ENCODE measurements around the gene LST1.
A peak's percentile ranks its signal among the peaks of the same experiment; 100 is the strongest.

Gene LST1

GRCh38 chr6:31543639-31544038 lies 42.4 kb upstream of the LST1 start:
- TF ChIP-seq CTCF (IDR thresholded peaks at IDR 0.05): no peak
- H3K36me3 ChIP-seq: peaks cover 17% of the 10 kb centered on the region
- H3K4me3 ChIP-seq (ENCODE audit: low read depth in 1 of 2, low read length in 1 of 2): no peak overlapping the region
- no peaks in the 10 kb centered on the region for H3K27me3 ChIP-seq
- no peaks in the 10 kb centered on the region for H3K9me3 ChIP-seq
- peak overlapping the region; percentile 97 for H3K27ac ChIP-seq
- peaks cover 56 to 66% of the 10 kb centered on the region in 2 experiments for H3K4me1 ChIP-seq (ENCODE audit: control insufficient read depth in 1 of 2, insufficient read depth in 1 of 2, low read depth in 1 of 2, low read length in 1 of 2)

GRCh38 chr6:31544676-31545075 lies 41.4 kb upstream of the LST1 start:
- Histone ChIP-seq H3K9me3 (no peaks in the 10 kb centered on the region), H3K27me3 (no peaks in the 10 kb centered on the region), H3K27ac (no peak overlapping the region), H3K36me3 (peaks cover 6% of the 10 kb centered on the region), H3K4me1 (ENCODE audit: control insufficient read depth in 1 of 2, insufficient read depth in 1 of 2, low read depth in 1 of 2, low read length in 1 of 2) (peaks cover 55 to 62% of the 10 kb centered on the region in 2 experiments), H3K4me3 (ENCODE audit: low read depth in 1 of 2, low read length in 1 of 2) (no peak overlapping the region)
- no peak for TF ChIP-seq CTCF (IDR thresholded peaks at IDR 0.05)

GRCh38 chr6:31545291-31545690 lies 40.8 kb upstream of the LST1 start:
- H3K27ac ChIP-seq: no peak overlapping the region
- H3K4me1 ChIP-seq (ENCODE audit: control insufficient read depth in 1 of 2, insufficient read depth in 1 of 2, low read depth in 1 of 2, low read length in 1 of 2): peaks cover 49 to 56% of the 10 kb centered on the region in 2 experiments
- H3K27me3 ChIP-seq: no peaks in the 10 kb centered on the region
- no peak overlapping the region for H3K4me3 ChIP-seq (ENCODE audit: low read depth in 1 of 2, low read length in 1 of 2)
- TF ChIP-seq CTCF (IDR thresholded peaks at IDR 0.05): no peak
- H3K9me3 ChIP-seq: no peaks in the 10 kb centered on the region
- peaks cover under 1% of the 10 kb centered on the region for H3K36me3 ChIP-seq

DNA sequence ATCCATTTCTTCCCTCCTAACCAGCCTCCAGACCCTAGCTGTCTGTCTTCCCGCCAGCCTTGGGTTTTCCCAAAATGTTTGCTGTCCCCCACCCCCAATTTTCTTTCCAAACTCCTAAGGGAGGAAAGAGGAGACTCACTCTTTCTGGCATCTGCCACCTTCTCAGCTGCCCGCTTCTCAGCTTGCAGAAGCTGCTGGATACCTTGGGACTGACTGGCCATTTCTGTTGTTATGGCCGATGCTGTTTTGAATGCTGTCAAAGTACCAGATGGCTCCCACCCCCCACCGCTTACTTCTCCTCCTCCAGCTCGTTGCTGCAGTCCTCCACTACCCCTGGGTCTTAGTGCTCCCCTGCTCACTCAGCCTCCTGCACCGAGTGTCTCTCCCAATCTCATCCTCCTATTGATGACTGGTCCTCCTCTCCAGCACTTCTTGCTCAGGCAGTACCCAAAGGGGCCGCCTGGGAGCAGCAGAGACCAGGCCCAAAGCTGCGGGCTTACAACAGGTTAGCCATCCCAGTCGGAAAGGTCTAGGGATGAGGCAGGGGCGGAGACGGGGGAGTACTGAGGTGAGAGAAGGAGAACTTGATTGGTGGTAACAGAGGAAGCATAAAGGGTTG lies 39.6 kb upstream of the LST1 start, which contains the start of gene ATP6V1G2:
Gene ATP6V1G2, minus strand, starts transcription at position 270 of the 619 bp plus-strand sequence. Its CDS starts 49 bp downstream, at position 221.
- Histone ChIP-seq H3K36me3 (no peaks in the 10 kb centered on the region), H3K9me3 (no peaks in the 10 kb centered on the region), H3K4me1 (ENCODE audit: control insufficient read depth in 1 of 2, insufficient read depth in 1 of 2, low read depth in 1 of 2, low read length in 1 of 2) (peaks cover 49 to 53% of the 10 kb centered on the region in 2 experiments), H3K4me3 (ENCODE audit: low read depth in 1 of 2, low read length in 1 of 2) (peak within 1 kb of the TSS; percentile 64 to 72), H3K27me3 (no peaks in the 10 kb centered on the region), H3K27ac (peak within 1 kb of the TSS; percentile 89)
- TF ChIP-seq CTCF (IDR thresholded peaks at IDR 0.05): peak; percentile 98

DNA sequence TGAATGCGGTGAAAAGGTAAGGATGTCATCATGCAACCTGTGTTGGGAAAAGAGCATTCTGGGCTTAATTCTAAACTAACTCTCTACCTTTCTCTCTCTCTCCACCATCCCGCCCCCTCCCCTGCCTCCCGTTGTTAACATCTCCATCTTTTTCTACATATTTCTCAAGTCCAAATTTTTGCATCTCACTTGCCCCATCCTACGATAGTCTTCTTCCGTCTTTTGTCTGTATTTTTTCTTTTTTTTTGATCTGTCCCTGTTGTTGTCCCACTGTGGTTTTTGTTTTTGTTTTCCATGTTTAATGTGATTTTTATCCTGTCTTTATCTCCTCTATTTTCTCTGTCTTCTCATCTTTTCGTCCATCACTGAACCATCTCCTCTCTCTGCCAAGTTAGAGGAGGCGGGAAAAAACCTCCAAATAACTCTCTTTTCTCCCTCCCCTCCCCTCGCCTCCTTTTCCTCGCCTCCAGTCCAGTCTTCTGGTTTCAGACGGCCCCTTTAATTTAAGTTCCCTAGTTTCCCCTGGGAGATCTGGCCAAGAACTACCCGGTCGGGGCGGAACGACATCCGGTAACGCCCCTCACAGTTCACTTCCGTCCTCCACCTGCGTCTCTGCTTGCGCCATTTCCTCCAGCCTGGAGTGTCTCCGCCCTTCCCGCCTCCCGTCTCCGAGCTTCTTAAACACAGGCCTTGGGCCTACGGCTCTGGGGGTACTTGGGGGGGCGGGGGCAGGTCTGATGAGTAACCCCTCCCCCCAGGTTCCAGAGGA lies 38.9 kb upstream of the LST1 start, which contains the start of gene NFKBIL1:
Gene NFKBIL1, plus strand, starts transcription at position 651 of the 769 bp plus-strand sequence. Its CDS starts 87 bp downstream, at position 738.
- Histone ChIP-seq H3K4me1 (ENCODE audit: control insufficient read depth in 1 of 2, insufficient read depth in 1 of 2, low read depth in 1 of 2, low read length in 1 of 2) (peaks cover 56 to 58% of the 10 kb centered on the region in 2 experiments), H3K27me3 (no peaks in the 10 kb centered on the region), H3K9me3 (no peaks in the 10 kb centered on the region), H3K27ac (peak within 1 kb of the TSS; percentile 89), H3K4me3 (ENCODE audit: low read depth in 1 of 2, low read length in 1 of 2) (peak within 1 kb of the TSS; percentile 64 to 72), H3K36me3 (no peaks in the 10 kb centered on the region)
- TF ChIP-seq CTCF (IDR thresholded peaks at IDR 0.05): peak; percentile 41
